Measurements from ENCODE around the gene DENND2C. TPM values are rescaled to one million over a fixed set of nuclear protein-coding genes. Genes with fewer than 3 reads are reported as not detected.

The DENND2C gene
- total and polyA plus RNA-seq, 7 donors: 0.23 to 4.7 (median 1.9) TPM

DNA sequence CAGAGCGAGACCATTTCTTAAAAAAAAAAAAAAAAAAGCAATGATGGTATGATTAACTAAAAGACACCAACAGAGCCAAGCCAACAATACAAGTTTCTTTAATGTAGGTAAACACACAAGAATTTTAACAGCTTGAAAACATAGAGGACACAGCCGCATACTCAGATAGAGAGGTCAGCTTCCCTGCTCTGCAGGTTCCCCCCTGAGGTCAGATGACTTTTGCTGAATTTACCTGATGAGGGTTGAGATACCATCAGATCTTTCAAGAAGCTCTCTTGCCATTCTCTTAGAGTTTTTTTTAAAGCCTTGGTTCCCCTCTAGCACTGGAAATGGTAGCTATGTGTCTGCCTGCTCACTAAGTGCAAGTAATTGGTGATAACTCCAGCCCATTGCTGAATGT is 119.5 kb downstream of the DENND2C start:
- TF ChIP-seq EP300 (IDR thresholded peaks at IDR 0.05) (no peak), POLR2A (IDR thresholded peaks at IDR 0.05) (no peak), POLR2AphosphoS5 (IDR thresholded peaks at IDR 0.05) (no peak)
- TF ChIP-seq, protein P1, sequence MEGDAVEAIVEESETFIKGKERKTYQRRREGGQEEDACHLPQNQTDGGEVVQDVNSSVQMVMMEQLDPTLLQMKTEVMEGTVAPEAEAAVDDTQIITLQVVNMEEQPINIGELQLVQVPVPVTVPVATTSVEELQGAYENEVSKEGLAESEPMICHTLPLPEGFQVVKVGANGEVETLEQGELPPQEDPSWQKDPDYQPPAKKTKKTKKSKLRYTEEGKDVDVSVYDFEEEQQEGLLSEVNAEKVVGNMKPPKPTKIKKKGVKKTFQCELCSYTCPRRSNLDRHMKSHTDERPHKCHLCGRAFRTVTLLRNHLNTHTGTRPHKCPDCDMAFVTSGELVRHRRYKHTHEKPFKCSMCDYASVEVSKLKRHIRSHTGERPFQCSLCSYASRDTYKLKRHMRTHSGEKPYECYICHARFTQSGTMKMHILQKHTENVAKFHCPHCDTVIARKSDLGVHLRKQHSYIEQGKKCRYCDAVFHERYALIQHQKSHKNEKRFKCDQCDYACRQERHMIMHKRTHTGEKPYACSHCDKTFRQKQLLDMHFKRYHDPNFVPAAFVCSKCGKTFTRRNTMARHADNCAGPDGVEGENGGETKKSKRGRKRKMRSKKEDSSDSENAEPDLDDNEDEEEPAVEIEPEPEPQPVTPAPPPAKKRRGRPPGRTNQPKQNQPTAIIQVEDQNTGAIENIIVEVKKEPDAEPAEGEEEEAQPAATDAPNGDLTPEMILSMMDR (IDR thresholded peaks at IDR 0.05): no peak
- no peaks in the 10 kb centered on the region for H3K36me3 ChIP-seq
- no peaks in the 10 kb centered on the region for H3K9me3 ChIP-seq
- DNase-seq: no peak
- intact Hi-C loops (cut with DNase I): no loop called here
- H3K4me1 ChIP-seq: no peaks in the 10 kb centered on the region
- 92 to 96% methylated on average over 2 of the region's 2 CpGs for WGBS, 2 donors
- no peak overlapping the region for H3K4me3 ChIP-seq
- no peak overlapping the region for H3K27ac ChIP-seq
- H3K27me3 ChIP-seq: no peaks in the 10 kb centered on the region

- Histone ChIP-seq H3K4me1 (no peaks in the 10 kb centered on the region), H3K36me3 (no peaks in the 10 kb centered on the region), H3K27me3 (no peaks in the 10 kb centered on the region), H3K9me3 (no peaks in the 10 kb centered on the region), H3K4me3 (no peak overlapping the region), H3K27ac (no peak overlapping the region)
- DNase-seq: no peak
- intact Hi-C loops (cut with DNase I): no loop called here
- TF ChIP-seq EP300 (IDR thresholded peaks at IDR 0.05): no peak
- TF ChIP-seq POLR2AphosphoS5 (IDR thresholded peaks at IDR 0.05): no peak
- TF ChIP-seq, protein P1 (IDR thresholded peaks at IDR 0.05): no peak
- no peak for TF ChIP-seq POLR2A (IDR thresholded peaks at IDR 0.05)
- WGBS, 2 donors: 63 to 79% methylated on average over 4 of the region's 4 CpGs
Observed at GRCh38 chr1:114549137-114549536, 120.7 kb downstream of the DENND2C start.

- TF ChIP-seq POLR2A (IDR thresholded peaks at IDR 0.05): no peak
- TF ChIP-seq, protein P1 (IDR thresholded peaks at IDR 0.05): no peak
- no peak for TF ChIP-seq EP300 (IDR thresholded peaks at IDR 0.05)
- no peak for TF ChIP-seq POLR2AphosphoS5 (IDR thresholded peaks at IDR 0.05)
- Histone ChIP-seq H3K27ac (no peak overlapping the region), H3K27me3 (no peaks in the 10 kb centered on the region), H3K4me1 (no peaks in the 10 kb centered on the region), H3K4me3 (no peak overlapping the region), H3K9me3 (no peaks in the 10 kb centered on the region), H3K36me3 (no peaks in the 10 kb centered on the region)
- intact Hi-C loops (cut with DNase I): no loop called here
- DNase-seq: no peak
- 83 to 95% methylated on average over 1 of the region's 1 CpG for WGBS, 2 donors
Observed at GRCh38 chr1:114547076-114547475, 122.8 kb downstream of the DENND2C start.

DNA sequence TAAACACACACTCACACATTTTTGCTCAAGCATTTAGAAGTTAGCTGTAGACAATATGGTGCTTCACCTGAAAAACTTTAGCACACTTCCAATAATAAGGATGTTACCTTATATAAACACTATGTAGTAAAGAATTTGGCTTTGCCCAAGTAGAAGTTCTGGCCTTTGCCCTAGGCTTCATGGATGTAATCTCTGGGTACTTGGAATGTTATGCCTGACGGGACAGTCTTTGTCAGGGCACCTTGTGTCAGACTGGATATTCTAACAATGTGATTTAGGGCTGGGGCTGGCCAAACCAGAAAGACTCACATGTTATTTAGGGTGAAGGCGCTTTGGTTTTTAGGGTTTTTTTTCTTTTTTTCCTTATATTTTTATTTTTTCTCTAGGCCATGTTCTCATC is 124.1 kb downstream of the DENND2C start:
- Histone ChIP-seq H3K4me3 (no peak overlapping the region), H3K36me3 (no peaks in the 10 kb centered on the region), H3K27ac (no peak overlapping the region), H3K4me1 (no peaks in the 10 kb centered on the region), H3K9me3 (no peaks in the 10 kb centered on the region), H3K27me3 (no peaks in the 10 kb centered on the region)
- no peak for DNase-seq
- TF ChIP-seq, protein P1 (IDR thresholded peaks at IDR 0.05): no peak
- TF ChIP-seq EP300 (IDR thresholded peaks at IDR 0.05) (no peak), POLR2AphosphoS5 (IDR thresholded peaks at IDR 0.05) (no peak), POLR2A (IDR thresholded peaks at IDR 0.05) (no peak)
- intact Hi-C loops (cut with DNase I): no loop called here
- 87% methylated on average over 2 of the region's 2 CpGs for WGBS, 2 donors

DNA sequence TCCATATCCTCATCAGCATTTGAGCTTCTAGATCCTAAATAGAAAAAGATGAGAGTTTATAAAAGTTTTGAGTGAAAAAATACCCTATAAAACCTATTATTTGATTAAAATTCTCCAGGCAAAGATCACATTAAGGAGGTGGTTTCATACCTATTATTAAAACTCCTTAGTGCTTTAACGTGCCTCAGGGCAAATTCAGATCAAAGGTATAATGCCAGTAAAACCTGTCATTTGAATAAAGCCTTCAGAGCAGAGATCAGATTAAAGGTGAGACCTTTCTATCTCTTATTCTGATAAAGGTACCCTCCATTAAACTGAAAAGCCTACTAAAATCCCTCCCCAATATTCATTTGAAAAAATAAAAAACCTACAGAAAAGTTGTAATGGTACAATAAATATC is 124.5 kb downstream of the DENND2C start:
- WGBS, 2 donors: 46 to 64% methylated on average over 1 of the region's 1 CpG
- H3K9me3 ChIP-seq: no peaks in the 10 kb centered on the region
- no peak for TF ChIP-seq POLR2A (IDR thresholded peaks at IDR 0.05)
- TF ChIP-seq POLR2AphosphoS5 (IDR thresholded peaks at IDR 0.05): no peak
- no peaks in the 10 kb centered on the region for H3K27me3 ChIP-seq
- H3K4me3 ChIP-seq: no peak overlapping the region
- H3K4me1 ChIP-seq: no peaks in the 10 kb centered on the region
- no peak for DNase-seq
- H3K36me3 ChIP-seq: no peaks in the 10 kb centered on the region
- no peak overlapping the region for H3K27ac ChIP-seq
- intact Hi-C loops (cut with DNase I): no loop called here

Data from sigmoid colon (tissue), 7 donors.